DOHH2 (cell line): ENCODE measurements around the gene PPM1G.

Experiments
- EZH2phosphoT487 ChIP-seq: fragments of 200-600 bp; sonication (generic); IDR thresholded peaks from 2 replicates; pipeline ENCODE4 v1.6.1; 2017; ENCODE audit warnings: borderline replicate concordance, mild to moderate bottlenecking, antibody characterized with exemption, low read length, moderate library complexity, mixed read lengths
- TF ChIP-seq, protein P1 (sequence below): fragments of 200-600 bp; sonication (generic); IDR thresholded peaks from one replicate; pipeline ENCODE4 v1.5.1; 2014; ENCODE audit warnings: antibody characterized with exemption, mild to moderate bottlenecking, low read depth, low read length; ENCODE audit not compliant: poor library complexity, severe bottlenecking

DNA sequence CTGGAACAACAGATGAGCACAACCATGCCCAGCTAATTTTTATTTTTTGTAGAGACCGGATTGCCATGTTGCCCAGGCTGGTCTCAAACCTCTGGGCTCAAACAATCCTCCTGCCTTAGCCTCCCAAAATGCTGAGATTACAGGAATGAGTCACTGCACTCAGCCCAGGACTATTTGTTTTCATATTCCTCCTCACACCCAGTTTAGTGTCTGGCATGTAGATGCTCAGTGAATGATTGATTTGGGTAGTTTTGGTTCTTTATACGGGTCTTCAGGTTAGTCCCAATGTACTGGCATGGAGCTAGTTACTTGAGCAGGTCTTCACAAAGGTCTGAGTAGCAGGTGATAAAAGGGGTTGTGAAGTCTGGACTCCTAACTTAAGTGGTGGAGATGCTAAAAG is 45.5 kb downstream of the PPM1G start:
- TF ChIP-seq, protein P1, sequence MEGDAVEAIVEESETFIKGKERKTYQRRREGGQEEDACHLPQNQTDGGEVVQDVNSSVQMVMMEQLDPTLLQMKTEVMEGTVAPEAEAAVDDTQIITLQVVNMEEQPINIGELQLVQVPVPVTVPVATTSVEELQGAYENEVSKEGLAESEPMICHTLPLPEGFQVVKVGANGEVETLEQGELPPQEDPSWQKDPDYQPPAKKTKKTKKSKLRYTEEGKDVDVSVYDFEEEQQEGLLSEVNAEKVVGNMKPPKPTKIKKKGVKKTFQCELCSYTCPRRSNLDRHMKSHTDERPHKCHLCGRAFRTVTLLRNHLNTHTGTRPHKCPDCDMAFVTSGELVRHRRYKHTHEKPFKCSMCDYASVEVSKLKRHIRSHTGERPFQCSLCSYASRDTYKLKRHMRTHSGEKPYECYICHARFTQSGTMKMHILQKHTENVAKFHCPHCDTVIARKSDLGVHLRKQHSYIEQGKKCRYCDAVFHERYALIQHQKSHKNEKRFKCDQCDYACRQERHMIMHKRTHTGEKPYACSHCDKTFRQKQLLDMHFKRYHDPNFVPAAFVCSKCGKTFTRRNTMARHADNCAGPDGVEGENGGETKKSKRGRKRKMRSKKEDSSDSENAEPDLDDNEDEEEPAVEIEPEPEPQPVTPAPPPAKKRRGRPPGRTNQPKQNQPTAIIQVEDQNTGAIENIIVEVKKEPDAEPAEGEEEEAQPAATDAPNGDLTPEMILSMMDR, result no peak
- no peak for TF ChIP-seq EZH2phosphoT487
